NCI-H2196 treated with DMSO at 0.1 percent for 48 hours (cell line): ENCODE results near the gene METTL22.

ENCODE experiments used
- DNase-seq: peaks from one replicate; lab custom pipeline; 2025; ENCODE audit not compliant: unreplicated experiment; lab: John Stamatoyannopoulos, UW

The METTL22 gene

DNA sequence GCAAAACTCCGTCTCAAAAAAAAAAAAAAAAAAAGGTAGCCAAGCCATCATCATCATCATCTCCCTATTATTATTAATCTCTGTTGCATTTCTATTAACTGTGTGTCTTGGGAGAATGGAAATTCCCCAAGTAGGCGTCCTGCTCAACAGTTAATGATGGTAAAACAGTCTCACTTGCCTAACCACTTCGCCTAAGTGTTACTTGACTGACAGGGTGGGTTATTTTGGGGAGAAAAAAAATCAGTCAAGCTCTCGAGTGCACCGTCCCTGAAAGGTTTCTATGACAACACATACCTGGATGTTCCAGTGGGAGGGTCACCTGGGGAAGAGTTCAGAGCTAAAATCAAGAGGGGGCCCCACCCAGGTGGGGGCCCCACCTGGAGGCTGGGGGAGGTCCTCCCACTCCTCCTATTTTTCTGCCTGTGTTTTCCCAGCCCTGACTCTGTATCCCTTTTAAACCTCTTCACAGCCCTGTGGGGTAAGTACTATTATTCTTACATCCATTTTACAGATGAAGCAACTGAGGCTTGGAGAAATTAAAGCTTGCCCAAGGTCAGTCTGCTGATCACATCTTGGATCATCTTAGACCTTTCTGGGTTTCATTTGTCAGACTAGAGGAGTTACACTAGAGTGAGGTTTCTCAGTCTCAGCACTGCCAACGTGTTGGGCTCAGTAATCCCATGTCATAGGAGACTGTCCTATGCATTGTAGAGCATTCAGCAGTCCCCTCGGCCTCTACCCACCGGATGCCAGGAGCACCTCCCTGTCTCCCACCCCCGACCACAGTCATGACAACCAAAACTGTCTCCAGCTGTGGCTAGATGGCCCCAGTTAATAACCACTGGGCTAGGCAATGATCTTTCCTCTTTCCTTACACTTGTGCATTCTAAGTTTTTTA lies 41.9 kb downstream of the METTL22 start:
- DNase-seq = no peak

DNA sequence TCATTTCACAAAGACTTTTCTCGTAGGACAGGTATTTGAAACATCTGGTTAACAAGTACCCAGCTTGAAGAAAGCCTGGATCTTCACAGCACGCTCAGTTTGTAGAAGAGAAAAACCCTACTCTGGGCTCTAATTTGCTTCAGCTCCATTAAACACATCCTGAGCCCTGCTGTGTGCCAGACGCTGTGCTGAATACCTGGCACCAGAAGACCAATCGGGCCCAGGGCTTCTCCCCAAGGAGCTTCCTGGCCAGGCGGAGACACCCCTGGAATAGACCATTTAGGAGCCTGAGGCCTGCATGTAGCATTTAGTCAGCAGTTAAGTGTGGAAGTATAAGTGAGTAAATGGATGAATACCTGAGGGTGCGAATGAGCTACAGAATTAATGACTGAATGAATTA lies 44.0 kb downstream of the METTL22 start:
- no peak for DNase-seq

DNA sequence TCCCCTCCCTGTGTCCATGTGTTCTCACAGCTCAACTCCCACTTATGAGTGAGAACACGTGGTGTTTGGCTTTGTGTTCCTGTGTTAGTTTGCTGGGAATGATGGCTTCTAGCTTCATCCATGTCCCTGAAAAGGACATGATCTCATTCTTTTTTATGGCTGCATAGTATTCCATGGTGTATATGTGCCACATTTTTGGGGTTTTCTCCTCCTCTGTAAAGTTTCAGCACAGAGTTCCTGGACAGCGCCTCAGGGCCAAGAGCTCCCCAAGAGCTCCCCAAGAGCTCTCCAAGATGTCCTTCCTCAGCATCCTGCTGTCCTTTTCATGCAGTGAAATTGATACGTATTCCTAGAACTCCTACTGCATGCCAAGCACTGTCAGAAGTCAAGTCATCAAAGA lies 46.0 kb downstream of the METTL22 start:
- no peak for DNase-seq

DNA sequence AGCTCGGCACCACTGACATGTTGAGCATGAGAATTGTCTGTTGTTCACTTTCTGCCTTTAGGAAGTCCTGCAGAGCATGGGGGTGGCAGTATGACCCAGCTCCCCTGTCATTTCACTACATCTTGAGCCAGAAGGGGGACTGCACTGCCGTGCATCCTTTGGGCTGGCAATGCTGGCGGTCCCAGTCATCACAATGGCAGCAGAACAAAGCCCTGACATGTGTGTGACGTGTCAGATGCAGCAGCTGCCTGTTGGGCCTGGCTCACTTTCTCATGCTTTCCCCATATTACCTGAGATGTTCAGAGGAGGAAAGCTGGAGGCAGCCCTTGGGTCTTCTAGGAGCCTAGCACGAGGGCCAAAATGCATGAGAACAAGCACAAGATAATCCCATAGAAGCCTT lies 46.6 kb downstream of the METTL22 start:
- DNase-seq = no peak

DNA sequence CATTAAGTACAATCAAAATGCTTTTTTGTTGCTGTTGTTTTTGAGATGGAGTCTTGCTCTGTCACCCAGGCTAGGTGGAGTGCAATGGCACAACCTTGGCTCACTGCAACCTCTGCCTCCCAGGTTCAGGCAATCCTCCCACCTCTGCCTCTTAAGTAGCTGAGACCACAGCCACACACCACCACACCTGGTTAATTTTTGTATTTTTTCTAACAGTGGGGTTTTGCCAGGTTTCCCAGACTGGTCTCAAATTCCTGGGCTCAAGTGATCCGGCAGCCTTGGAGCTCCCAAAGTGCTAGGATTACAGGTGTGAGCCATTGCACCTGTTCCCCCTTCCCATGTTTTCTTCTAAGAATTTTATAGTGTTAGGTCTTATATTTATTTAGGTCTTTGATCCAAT lies 48.0 kb downstream of the METTL22 start:
- no peak for DNase-seq

DNA sequence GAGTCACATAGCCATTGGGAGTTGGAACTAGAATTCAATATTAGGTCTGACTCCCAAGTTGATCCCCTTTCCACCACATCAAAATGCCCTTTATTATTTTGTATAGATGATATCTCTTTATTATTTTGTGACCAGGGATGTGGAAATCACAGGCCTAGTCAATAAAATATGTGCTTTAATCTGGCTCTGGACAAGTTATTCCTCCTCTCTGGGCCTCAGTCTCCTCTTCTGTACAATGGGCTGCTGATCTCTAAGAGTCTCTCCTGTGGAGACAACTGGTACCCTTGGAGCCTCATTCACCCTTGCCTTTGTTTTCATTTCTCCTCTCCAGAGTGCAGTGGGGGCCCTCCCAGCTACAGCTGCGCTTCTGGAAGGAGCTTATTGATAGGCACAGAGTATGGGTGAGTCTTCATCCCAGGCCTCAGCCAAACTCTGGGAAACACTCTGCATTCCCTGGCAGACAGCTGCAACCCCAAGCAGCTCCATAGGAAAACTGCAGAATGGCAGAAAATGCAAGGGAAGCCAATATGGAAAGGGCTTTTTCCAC lies 48.6 kb downstream of the METTL22 start:
- no peak for DNase-seq

DNA sequence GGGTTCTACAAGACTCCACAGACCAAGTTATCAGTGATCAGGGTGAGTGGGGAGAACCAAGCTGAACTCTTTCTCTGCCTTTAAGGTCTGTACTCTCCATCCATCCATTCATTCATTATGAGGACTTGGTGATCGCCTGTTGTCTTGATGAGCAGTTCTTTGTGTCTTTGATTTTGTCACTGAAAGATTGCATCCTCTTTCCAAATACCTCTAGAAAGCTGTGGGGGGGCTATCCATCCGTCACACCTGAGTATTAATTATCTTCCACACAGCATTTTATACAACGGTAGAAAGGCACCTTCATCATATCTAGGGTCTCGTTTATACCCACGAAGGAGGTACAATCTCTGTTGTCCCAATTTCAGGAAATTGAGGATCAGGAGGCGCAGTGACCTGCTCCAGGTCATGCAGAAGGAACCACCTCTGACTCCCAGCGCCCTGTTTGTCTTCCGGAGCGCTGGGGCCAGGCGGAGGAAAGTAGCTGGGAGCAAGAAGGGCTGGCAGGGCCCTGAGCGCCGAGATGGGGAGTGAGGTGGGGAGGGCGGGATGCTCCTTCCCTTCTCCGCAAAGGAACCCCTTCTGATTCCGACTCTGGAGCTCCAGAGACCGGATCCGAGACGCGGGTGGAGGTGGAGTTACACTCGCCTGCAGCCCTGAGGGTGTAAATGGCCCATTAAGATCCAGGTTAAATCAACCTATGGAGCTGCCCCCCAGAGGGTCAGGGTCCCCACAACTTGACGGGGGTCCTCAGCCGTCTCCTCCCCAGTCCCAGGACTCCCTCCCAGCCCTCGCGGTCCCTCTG lies 52.3 kb downstream of the METTL22 start:
- DNase-seq = no peak

DNA sequence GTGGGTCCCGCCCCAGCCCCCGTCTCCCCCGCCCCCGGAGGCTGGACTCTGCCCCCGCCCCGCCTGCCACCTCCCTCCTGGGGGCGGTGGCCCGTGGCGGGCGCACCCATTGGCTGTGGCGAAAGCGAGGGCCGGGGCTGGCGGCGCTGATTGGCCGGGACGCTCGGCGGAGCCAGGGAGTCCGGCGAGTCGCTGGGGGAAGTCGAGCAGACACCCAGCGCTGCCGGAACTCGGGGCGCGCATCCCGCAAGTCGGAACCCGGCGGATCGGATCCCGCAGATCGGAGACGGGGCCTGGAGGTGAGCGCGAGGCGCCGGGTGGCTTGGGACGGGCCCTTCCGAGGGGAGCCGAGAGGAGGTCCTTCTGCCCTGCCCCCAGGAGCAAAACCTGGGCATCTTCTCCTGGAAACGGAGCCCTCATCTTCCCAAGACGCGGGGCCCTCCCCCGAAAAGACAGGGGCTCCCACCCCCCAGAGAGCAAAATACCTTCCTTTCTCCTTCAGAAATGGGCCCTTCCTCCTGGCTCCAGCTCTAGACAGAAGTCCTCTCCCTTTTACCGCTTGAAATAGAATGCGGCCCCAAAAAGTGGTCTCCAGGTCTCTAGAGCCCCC lies 53.0 kb downstream of the METTL22 start, which contains the start of gene ABAT:
TSS of gene ABAT (plus strand) at position 205 of the 610 bp plus-strand sequence. CDS start 61,123 bp downstream, outside the sequence.
- peak; percentile 80 for DNase-seq

DNA sequence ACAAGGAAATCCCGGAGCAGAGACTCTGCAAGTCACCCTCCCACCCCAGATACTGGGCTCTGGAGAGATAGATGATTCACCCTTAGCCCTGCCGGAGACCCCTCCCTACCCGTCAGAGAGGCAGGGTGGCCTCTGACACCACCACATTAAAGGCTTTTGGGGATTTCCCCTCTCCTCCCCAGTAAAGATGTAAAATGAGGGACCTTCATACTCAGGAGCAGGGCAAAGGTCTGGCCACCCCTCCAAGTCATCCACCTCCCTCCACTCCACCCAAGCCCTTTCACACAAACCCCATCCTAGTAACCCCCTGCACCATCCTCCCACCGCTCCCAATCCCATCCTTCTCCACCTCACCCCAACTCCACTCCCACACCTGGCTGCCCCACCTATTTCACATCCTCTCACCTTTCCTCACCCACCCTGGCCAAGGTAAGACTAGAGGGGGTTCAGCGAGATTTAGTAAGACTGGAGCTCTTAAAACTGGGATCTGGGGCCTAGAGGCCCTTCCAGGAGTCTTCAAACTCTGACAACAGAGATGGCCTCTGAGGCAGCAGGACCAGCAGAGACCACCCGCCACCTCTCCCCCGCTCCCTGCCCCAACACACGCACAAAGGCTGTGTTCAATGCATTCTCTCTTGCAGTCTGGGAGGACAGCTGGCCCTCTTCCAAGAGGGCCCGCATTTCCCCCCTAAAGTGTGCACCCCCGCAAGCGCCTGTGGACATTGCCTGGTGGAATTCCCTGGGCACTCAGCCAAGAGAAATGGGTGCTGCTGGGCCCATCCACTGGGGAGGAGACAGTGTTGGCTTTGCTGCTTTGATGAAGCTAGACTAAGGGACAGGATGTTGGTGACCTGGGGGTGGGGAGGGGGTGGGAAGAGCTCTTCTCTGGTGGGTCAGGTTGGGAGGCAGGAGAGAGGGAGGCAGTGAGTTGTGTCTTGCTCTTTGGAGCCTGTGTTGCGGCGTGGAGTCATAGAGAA lies 54.0 kb downstream of the METTL22 start:
- no peak for DNase-seq

DNA sequence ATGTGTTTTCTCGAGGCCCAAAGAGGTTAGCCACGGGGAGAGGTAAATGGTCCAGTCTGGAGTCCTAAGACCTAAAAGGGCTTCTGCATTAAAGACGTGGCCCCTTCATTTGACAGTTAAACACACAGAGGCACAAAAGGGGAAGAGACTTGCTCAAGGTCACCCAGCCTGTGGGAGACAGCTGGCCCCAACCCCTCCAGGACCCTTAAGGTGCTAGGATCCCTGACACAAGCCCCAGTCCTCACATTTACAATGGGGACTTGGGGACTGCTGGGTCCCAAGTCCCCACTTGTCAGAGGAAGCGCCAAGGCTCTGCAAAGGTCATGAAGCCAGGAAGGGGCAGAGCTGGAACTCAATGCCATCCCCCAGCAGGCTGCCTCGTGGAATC lies 54.7 kb downstream of the METTL22 start:
- DNase-seq = no peak

DNA sequence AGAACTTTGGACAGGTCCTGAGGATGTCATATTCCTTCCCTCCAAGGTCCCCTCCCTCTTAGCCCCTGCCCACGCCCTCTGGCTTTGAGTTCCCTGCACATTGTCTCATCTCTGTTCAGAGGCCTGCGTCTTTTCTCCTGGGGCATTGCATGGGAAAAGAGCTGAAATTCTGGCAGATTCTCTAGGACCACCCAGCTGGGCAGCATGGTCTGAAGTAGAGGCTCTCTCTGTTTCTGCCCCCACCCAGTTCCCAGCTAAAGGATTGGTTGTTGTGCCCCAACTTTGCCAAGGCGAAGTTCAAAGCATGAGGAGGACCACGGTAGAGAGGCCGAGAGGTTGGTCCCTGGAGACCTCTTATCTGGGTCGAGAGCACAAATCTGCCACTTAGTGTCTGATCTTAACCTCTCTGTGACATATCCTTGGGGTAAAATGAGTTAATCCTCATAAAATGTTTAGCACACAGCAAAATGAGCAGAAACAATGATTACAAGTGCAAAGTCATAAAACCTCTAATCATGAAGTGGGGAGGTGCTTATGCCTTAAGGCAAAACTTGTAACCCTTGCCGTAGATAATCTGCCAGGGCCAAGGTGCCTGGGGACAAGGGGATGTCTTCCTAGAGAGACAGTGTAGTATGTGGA lies 55.4 kb downstream of the METTL22 start:
- DNase-seq = no peak

DNA sequence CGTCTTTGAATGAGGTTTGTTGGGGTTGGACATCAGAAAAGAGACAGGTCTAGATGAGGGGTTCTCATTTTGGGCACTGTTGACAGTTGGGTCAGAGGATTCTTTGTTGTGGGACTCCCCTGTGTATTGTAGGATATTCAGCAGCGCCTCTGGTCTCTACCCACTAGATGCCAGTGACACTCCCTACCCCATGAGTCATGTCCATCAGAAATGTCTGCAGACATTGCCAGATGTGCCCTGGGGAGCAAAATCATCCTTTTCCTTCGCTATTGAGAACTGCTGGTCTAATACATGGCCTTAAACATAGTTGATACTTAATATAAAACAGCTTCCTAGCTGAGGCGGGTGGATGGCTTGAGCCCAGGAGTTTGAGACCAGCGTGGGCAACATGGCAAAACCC lies 56.0 kb downstream of the METTL22 start:
- no peak for DNase-seq

DNA sequence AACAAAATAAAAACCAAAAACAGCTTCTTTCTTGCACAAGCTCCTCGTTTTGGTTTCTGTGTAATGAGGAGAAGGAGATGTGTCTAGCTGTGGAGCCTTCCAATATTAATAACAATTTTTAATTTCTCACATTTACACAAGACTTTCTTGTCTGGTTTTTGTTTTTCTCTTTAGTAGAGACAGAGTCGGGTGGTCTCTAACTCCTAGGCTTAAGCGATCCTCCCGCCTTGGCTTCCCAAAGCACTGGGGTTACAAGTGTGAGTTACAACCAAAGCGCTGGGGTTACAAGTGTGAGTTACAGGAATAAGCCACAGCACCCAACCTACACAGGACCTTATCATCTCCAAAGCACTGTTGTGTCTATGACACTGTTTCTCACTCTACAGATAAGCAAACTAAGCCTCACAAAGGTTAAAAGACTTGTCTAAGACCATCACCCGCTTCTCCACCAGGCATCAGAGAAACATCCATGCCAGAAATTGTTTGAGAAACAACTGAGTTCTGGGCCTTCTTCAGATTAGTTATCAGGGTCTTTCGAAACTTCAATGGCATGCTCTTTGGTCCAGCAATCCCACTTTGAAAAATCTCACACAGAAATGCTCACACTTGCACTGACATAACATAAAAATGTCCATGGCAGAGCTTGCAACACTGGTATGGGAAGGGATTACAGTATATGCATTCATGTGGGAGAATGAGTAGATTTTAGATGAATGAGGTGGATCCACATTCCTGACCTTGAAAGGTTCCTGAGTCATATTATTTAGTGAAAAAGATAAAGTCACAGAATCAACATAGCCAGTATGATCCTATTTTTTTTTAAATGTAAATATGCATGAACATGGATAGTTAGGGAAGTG lies 56.8 kb downstream of the METTL22 start:
- no peak for DNase-seq

DNA sequence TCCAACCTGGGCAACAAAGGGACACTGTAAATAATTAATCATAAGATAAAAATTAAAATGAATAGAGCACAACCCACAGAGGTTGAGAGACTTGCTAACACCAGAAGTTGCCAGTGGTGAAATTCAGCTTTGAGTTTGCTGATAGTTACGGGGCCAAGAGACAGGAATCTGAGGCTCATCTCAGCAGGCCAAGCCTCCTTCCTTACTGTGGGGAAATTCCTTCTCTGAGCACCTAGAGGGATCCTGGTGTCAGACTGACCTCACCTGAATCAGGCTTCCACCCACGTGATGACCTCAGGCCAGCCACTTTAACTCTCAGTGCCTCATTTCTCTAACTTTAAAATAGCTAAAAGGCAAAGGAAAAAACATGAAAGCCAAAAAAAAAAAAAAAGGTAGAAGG lies 57.7 kb downstream of the METTL22 start:
- DNase-seq = no peak

DNA sequence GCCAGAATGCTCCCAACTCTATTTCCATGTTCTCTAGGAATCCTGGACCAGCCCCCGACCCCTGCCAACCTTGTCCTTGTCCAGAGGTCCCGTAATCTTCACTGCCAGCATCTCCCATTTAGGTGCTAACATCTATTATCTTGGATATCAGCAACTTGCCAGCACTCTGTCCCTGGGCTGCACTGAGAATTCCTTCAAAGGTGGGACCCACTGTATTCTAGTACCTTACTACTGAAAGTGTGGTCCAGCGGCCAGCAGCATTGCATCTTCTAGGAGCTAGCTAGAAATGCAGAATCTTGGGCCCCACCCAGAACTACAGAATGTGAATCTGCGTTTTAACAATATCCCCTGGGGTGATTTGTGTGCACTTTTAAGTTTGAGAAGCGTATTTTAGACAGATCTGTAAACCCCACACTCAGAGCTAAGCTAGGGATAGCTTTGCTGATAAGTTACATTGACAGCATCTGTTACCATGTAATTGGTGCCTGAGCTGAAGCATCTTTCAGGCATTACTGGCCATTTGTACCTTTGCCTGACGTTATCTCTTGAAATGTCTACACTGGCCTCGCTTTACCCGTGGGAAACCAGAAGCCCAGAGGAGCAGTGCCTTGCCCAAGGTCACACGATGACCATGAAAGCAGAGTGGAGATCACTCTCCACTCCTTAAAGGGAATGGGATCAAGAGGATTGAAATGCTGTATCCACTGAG lies 61.2 kb downstream of the METTL22 start:
- no peak for DNase-seq

DNA sequence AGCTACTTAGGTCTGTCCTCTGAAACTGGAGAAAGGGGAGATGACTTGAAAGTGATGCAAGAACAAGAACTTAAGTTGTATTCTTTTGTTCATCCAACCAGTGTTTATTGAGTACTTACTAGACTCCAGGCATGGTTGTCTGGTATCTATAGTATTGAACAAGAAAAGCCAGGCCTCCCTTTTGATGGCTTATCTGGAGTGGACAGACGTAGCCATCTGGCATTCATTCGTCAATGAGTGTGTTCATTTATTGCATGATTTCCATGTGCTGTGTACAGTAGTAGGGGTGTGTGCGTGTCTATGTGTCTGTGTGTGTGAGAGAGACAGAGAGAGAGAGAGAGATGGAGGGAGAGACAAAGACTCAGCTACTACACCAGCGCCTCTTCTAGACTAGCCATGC lies 62.1 kb downstream of the METTL22 start:
- no peak for DNase-seq

DNA sequence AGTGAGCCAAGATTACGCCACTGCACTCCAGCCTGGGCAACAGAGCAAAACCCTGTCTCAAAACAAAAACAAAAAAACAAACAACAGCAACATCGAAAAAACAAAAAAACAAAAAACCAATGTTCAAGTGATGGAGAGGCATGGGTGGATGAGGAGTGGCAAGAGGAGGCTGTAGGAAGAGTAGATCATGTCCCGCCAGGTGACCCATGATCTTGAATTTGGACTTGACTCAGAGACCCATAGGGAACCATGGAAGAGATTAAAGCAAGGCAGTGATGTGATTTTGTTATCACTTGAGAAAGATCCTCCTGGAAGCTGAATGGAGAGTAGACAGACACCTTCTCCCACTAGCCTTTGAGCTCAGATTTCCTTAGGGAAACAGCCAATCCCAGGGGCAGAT lies 64.1 kb downstream of the METTL22 start:
- no peak for DNase-seq

DNA sequence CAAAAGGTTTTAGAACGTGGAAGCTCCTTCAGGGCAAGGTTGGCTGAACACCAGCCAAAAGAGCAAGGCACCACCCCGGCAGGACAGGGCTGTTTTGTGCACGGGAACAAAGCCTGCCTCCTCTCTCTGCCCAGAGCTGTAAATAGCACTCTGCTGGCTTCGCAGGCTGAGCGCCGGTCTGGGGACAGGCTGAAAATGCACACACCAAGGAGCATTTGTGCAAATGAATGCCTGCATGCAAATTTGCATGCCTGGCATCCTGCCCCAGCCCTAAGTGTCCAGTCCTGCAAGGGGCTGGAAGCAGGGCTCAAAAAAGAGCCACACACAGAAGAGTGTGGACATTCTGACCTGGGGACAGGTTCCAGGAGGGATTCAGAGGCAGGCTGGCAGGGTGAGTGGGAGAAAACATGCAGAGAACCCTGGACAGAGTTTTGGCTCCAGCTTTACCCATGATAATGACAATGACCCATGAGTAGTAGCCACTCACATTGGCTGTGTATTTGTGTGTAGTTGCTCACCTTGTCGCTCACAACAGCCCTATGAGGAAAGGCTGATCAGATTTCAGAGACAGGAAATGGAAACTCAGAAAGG lies 64.6 kb downstream of the METTL22 start:
- peak; percentile 10 for DNase-seq
